Measurements from ENCODE around the gene CACNA1D.

Gene CACNA1D

DNA sequence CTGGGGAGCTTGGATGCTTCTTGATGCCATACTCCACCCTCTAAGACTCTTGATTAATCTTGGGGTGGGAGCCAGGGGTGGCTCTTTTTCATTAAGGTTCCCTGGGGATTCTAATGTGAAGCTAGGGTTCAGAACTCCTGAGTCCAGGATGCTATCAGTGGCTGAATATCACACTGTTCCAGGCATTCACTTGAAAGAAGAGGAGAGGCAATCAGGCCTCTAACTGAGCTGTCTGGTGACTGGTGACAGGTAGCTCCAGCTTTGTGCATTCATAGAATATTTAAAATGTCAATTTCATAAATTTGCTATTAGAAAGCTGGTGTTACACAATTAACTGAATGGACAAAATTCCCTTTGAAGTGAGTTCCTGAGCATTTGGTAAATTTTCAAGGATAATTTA, 212.8 kb downstream of the CACNA1D start:
- TF ChIP-seq, protein P1, sequence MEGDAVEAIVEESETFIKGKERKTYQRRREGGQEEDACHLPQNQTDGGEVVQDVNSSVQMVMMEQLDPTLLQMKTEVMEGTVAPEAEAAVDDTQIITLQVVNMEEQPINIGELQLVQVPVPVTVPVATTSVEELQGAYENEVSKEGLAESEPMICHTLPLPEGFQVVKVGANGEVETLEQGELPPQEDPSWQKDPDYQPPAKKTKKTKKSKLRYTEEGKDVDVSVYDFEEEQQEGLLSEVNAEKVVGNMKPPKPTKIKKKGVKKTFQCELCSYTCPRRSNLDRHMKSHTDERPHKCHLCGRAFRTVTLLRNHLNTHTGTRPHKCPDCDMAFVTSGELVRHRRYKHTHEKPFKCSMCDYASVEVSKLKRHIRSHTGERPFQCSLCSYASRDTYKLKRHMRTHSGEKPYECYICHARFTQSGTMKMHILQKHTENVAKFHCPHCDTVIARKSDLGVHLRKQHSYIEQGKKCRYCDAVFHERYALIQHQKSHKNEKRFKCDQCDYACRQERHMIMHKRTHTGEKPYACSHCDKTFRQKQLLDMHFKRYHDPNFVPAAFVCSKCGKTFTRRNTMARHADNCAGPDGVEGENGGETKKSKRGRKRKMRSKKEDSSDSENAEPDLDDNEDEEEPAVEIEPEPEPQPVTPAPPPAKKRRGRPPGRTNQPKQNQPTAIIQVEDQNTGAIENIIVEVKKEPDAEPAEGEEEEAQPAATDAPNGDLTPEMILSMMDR (IDR thresholded peaks at IDR 0.05; ENCODE audit: low read depth, low read length): no peak
- TF ChIP-seq EZH2phosphoT487 (IDR thresholded peaks at IDR 0.05; ENCODE audit: low read depth): no peak
- Histone ChIP-seq H3K79me2 (ENCODE audit: low read length) (no peaks in the 10 kb centered on the region), H4K20me1 (ENCODE audit: insufficient read depth, low read length) (no peaks in the 10 kb centered on the region), H3K4me3 (ENCODE audit: low read length) (no peak overlapping the region), H3K36me3 (replicated peaks; ENCODE audit: low read depth, low read length) (no peaks in the 10 kb centered on the region), H3K4me2 (ENCODE audit: low read length) (no peak overlapping the region), H2AFZ (ENCODE audit: low read depth, low read length) (no peak overlapping the region), H3K27ac (ENCODE audit: low read length) (no peak overlapping the region), H3K9ac (ENCODE audit: low read length) (no peak overlapping the region), H3K9me3 (ENCODE audit: insufficient read depth, low read length) (no peaks in the 10 kb centered on the region), H3K27me3 (ENCODE audit: low read depth, low read length) (no peaks in the 10 kb centered on the region), H3K4me1 (ENCODE audit: low read length) (peaks cover 16% of the 10 kb centered on the region)

DNA sequence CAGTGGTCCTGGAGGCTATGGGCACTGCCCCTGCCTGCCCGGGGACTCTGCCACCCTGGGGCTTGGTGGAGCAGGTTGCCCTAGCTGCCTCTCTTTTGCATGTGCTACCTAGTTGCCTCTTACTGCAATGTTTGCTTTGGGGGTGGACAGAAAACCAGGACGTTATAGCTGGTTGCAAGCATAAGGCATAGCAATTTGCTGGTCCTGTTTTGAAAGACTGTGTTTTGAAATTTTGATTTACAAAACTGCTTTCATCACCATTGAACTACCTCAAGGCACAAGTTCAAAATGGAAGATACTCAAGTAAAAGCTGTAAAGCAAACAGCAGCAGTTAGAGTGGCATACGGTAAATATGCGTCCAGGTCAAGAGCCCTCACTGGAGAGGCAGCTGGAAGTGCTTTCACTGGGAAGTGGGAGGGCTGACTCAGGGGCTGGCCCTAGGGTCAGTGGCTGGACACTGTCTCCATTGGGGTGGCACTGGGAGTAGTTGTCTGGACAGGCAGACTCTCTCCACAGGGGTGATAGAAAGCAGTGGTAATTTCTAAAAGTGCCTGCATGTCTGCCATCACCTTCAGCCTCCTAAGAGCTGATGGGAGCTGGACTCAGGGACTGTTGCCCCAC, 213.7 kb downstream of the CACNA1D start:
- H3K36me3 ChIP-seq (replicated peaks; ENCODE audit: low read depth, low read length): no peaks in the 10 kb centered on the region
- H2AFZ ChIP-seq (ENCODE audit: low read depth, low read length): no peak overlapping the region
- no peak overlapping the region for H3K4me3 ChIP-seq (ENCODE audit: low read length)
- no peaks in the 10 kb centered on the region for H3K27me3 ChIP-seq (ENCODE audit: low read depth, low read length)
- H3K9me3 ChIP-seq (ENCODE audit: insufficient read depth, low read length): no peaks in the 10 kb centered on the region
- H4K20me1 ChIP-seq (ENCODE audit: insufficient read depth, low read length): no peaks in the 10 kb centered on the region
- TF ChIP-seq EZH2phosphoT487 (IDR thresholded peaks at IDR 0.05; ENCODE audit: low read depth): no peak
- TF ChIP-seq, protein P1 (IDR thresholded peaks at IDR 0.05; ENCODE audit: low read depth, low read length): no peak
- peaks cover 25% of the 10 kb centered on the region for H3K4me1 ChIP-seq (ENCODE audit: low read length)
- H3K4me2 ChIP-seq (ENCODE audit: low read length): no peak overlapping the region
- no peaks in the 10 kb centered on the region for H3K79me2 ChIP-seq (ENCODE audit: low read length)
- no peak overlapping the region for H3K27ac ChIP-seq (ENCODE audit: low read length)
- no peak overlapping the region for H3K9ac ChIP-seq (ENCODE audit: low read length)

DNA sequence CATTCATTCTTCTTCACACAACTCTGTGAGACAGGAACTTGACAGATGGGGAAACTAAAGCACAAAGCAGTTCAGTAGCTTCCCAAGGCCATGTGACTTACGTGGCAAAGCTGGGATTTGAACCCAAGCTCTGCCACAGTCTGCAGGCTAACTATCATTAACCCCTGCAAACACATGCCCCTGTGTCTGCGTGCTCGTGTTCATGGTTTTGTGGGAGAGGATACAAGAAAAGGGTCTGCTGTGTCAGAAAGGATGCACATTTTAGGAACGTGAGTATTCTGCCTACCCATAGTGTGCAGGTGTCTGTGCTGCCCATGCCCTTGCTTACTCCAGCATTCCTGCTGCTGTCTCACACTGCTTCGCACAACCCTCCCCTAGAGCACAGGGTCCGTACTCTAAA, 214.8 kb downstream of the CACNA1D start:
- H3K4me2 ChIP-seq (ENCODE audit: low read length): no peak overlapping the region
- H3K27me3 ChIP-seq (ENCODE audit: low read depth, low read length): no peaks in the 10 kb centered on the region
- no peak overlapping the region for H2AFZ ChIP-seq (ENCODE audit: low read depth, low read length)
- H3K4me1 ChIP-seq (ENCODE audit: low read length): peaks cover 33% of the 10 kb centered on the region
- H3K36me3 ChIP-seq (replicated peaks; ENCODE audit: low read depth, low read length): no peaks in the 10 kb centered on the region
- H4K20me1 ChIP-seq (ENCODE audit: insufficient read depth, low read length): no peaks in the 10 kb centered on the region
- H3K9me3 ChIP-seq (ENCODE audit: insufficient read depth, low read length): no peaks in the 10 kb centered on the region
- H3K4me3 ChIP-seq (ENCODE audit: low read length): no peak overlapping the region
- H3K27ac ChIP-seq (ENCODE audit: low read length): no peak overlapping the region
- no peaks in the 10 kb centered on the region for H3K79me2 ChIP-seq (ENCODE audit: low read length)
- TF ChIP-seq, protein P1 (IDR thresholded peaks at IDR 0.05; ENCODE audit: low read depth, low read length): no peak
- H3K9ac ChIP-seq (ENCODE audit: low read length): no peak overlapping the region

DNA sequence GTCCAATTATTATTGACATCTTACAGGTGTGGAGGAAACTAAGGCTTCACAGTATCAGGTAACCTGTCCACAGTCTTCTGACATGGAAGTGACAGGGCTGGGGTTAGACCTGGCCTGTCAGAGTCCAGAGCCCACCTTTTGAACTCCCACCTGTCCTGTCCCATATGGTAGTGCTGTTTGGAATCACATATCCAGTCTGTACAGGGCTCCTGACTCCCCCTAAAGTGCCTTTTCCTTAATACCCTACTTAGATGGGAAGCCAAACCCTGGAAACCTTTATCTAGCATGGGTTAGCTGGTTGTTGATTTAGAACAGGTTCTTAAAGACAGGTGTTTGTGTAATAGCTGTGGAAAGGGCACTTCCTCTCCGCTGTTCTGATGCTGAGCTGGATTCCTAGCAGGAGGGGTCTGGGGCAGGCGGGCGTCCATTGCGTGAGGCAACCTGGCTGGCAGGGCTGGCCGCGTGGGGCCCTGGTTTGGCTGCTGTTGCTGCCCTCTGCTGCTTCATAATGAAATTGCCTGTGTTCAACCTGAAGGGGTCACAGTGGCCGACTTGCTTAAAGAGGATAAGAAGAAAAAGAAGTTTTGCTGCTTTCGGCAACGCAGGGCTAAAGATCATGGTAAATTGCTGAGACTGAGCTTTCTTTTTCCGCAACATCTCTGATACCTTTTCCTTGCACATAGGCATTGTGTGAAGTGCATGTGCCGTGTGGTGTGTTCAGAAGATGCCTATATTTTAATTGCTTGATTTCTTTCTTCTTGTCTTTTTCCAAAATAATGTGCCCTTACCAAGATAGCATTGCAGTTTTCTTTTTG, 215.7 kb downstream of the CACNA1D start:
- no peak overlapping the region for H3K27ac ChIP-seq (ENCODE audit: low read length)
- H3K4me2 ChIP-seq (ENCODE audit: low read length): peak overlapping the region; percentile 70

More for the DNA sequence above, 215.7 kb downstream of the CACNA1D start:
- peak overlapping the region; percentile 95 for H2AFZ ChIP-seq (ENCODE audit: low read depth, low read length)
- H3K4me1 ChIP-seq (ENCODE audit: low read length): peaks cover 33% of the 10 kb centered on the region
- H3K4me3 ChIP-seq (ENCODE audit: low read length): peak overlapping the region; percentile 19
- H3K79me2 ChIP-seq (ENCODE audit: low read length): no peaks in the 10 kb centered on the region
- no peaks in the 10 kb centered on the region for H3K27me3 ChIP-seq (ENCODE audit: low read depth, low read length)
- TF ChIP-seq, protein P1 (IDR thresholded peaks at IDR 0.05; ENCODE audit: low read depth, low read length): peak; percentile 95
- no peak for TF ChIP-seq EZH2phosphoT487 (IDR thresholded peaks at IDR 0.05; ENCODE audit: low read depth)
- peak overlapping the region; percentile 22; the same call in 1 of the 2 replicates for H3K9ac ChIP-seq (ENCODE audit: low read length)
- no peaks in the 10 kb centered on the region for H3K36me3 ChIP-seq (replicated peaks; ENCODE audit: low read depth, low read length)
- no peaks in the 10 kb centered on the region for H4K20me1 ChIP-seq (ENCODE audit: insufficient read depth, low read length)
- H3K9me3 ChIP-seq (ENCODE audit: insufficient read depth, low read length): no peaks in the 10 kb centered on the region

Measured in OCI-LY3 (cell line).